HG03460 (cell line): Measurements from ENCODE around the gene AXIN1.
A peak's percentile ranks its signal among the peaks of the same experiment; 100 is the strongest.
"Not testable (repeated sequence)": the region's sequence is repeated elsewhere in the genome, so short reads cannot be mapped to it uniquely, and the experiment has no call there.

Source experiments
- ATAC-seq: cut with Tn5 transposase; IDR thresholded peaks from one replicate; pipeline ENCODE4 v1.9.1; 2021; ENCODE audit not compliant: unreplicated experiment

AXIN1 gene, protein sequence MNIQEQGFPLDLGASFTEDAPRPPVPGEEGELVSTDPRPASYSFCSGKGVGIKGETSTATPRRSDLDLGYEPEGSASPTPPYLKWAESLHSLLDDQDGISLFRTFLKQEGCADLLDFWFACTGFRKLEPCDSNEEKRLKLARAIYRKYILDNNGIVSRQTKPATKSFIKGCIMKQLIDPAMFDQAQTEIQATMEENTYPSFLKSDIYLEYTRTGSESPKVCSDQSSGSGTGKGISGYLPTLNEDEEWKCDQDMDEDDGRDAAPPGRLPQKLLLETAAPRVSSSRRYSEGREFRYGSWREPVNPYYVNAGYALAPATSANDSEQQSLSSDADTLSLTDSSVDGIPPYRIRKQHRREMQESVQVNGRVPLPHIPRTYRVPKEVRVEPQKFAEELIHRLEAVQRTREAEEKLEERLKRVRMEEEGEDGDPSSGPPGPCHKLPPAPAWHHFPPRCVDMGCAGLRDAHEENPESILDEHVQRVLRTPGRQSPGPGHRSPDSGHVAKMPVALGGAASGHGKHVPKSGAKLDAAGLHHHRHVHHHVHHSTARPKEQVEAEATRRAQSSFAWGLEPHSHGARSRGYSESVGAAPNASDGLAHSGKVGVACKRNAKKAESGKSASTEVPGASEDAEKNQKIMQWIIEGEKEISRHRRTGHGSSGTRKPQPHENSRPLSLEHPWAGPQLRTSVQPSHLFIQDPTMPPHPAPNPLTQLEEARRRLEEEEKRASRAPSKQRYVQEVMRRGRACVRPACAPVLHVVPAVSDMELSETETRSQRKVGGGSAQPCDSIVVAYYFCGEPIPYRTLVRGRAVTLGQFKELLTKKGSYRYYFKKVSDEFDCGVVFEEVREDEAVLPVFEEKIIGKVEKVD

DNA sequence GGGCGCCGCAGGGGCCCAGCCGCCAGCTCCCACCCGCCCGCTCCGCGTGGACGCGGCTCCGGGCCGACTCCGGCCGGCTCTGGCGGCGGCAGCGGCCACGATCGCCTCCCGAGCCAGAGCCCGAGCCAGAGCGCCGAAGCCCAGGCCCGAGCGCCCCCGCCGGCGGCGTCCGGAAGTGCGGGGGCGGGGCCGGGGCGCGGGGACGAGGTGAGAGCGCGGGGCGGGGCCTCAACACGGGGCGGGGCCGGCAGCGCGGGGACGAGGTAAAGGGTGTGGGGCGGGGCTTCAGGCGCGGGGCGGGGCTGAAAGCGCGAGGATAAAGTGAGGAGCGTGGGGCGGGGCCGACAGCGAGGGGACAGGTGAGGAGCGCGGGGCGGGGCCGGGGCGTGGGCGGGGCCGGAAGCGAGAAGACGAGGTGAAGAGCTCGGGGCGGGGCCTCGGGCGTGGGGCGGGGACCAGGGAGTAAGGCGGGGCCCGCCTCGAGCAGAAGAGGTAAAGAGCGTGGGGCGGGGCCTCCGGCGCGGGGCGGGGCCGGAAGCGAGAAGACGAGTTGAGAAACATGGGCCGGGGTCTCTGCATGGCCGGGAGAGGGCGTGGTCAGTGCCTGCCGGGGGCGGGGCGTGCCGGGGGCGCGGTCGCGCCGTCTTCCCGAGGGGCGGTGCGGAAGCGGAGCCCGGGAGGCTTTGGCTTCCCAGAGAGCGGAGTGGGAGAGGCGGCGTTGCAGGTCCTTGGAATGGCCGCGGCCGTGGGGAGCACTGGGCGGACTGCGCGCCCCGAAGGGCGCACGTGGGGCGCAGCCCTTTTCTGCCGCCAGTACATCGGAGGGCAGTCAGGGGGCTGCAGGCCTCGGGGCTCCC is at the start of gene AXIN1:
TSS of gene AXIN1 (minus strand) at position 177 of the 857 bp plus-strand sequence. CDS start 5,698 bp downstream, outside the sequence.
- peak; percentile 57 for ATAC-seq

GRCh38 chr16:401468-402348 is 49.2 kb upstream of the AXIN1 start, which contains the start of gene DECR2:
Gene DECR2, plus strand, starts transcription at chr16:401885. Its CDS starts 79 bp downstream, at chr16:401964.
- ATAC-seq, result peak; percentile 51

DNA sequence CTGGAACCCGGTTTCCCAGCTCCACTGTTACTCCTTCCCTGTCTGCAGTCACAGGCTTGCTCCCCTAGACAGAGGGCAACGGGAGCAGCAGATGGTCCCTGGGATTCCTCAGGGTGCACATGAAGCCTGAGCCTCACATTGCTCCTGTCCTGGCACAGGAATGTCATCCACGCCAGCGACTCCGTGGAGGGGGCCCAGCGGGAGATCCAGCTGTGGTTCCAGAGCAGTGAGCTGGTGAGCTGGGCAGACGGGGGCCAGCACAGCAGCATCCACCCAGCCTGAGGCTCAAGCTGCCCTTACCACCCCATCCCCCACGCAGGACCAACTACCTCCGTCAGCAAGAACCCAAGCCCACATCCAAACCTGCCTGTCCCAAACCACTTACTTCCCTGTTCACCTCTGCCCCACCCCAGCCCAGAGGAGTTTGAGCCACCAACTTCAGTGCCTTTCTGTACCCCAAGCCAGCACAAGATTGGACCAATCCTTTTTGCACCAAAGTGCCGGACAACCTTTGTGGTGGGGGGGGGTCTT is 47.6 kb upstream of the AXIN1 start:
- no peak for ATAC-seq

DNA sequence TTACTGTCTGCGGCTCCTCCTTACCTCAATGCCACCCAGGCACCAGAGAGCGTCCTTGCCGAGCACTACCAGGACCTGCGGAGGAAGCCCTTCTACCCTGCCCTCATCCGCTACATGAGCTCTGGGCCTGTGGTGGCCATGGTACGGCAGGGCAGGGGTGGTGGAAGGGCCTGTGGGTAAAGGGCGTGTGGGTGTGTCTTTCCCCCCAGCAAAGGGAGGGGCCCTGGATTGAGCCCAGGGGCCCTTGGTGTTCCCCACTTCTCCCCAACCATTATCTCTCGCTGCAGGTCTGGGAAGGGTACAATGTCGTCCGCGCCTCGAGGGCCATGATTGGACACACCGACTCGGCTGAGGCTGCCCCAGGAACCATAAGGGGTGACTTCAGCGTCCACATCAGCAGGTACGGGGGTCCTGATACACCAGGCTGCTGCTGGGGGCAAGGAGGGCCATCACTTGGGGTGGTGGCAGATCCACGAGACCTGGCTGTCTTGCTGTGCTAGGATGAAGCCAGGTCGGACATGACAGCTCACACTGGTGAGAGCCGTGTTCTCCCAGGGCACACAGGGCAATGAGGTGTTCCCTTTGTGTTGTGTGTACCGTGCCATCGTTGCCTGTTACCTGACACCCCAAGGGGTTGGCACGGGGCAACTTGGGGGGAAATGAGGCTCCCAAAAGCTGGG is 47.0 kb upstream of the AXIN1 start:
- ATAC-seq, result no peak

DNA sequence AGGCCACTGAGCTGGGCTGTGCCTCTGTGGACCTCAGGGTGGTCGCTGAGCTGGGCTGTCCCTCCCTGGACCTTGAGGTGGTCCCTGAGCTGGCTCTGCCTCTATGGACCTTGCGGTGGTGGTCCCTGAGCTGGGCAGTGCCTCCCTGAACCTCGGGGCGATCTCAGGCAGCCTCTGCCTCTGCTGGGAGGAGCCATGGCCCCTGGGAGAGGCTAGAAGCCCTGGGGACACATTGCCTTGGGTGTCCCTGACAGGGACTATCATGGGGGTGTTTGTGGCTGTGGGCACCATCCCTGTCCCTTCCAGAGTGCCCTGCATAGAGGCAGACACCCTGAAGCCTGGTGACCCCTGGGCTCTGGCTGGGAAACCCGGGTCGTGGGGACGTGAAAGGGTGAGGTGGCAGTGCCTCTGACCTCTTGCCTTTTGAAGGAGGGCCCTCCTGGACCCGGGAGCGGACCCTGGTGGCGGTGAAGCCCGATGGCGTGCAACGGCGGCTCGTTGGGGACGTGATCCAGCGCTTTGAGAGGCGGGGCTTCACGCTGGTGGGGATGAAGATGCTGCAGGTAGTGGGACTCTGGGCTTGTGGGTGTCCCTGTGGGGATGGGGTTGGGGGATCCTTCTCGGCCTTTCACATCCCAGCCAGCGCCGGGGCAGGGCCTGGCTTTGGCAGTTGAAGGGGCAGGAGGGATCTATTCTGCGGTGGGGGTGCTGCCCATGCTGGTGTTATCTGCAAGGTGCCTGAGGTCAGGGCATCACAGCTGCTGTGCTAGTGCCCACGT is 46.2 kb upstream of the AXIN1 start:
- no peak for ATAC-seq

DNA sequence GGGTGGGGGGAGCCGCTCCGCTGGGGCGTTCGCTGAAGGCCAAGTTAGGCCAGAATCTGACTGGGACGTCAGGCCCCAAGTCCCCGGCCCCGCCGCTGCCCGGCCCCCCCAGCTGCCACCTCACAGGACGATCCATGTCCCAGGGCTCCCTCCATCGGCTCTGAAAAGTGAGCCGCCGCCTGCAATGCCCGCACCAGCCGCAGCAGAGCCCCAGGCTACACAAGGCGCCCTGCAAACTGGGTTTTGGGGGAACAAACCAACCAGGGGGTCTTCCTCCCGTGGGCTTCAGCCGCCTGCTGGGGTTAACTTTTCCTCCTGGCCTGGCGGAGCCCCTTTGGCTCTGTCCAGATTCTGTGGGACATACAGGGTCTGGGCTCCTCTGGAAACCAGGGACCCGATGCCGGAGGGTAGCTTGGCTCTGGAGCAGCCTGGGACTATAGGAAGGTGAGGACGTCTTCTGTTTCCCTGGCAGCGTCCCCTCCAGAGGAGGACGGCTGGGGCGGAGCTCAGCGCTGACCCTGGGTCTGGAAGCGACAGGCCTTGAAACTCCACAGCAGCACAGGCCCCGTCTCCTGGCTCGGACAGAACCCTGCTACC is 45.3 kb upstream of the AXIN1 start:
- no peak for ATAC-seq

GRCh38 chr16:397135-397661 is 44.7 kb upstream of the AXIN1 start, which contains the start of gene NME4:
Gene NME4, plus strand, starts transcription at chr16:397199. Its CDS starts 24 bp downstream, at chr16:397223.
- ATAC-seq, result no peak

DNA sequence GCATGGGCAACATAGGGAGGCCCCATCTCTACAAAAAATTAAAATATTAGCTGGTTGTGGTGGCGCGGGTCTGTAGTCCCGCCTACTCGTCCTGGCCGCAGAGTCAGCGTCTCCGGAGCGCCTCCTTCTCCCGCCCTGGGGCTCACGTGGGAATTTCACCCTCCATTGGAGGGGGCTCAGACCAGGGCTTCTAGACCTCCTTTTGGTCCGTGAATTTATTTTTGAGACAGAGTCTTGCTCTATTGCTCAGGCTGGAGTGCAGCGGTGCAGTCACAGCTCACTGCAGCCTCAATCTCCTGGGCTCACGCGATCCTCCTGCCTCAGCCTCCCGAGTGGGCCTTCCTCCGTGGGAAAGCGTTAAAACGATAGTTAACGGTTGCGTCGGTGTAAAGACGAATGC is 44.1 kb upstream of the AXIN1 start:
- no peak for ATAC-seq

DNA sequence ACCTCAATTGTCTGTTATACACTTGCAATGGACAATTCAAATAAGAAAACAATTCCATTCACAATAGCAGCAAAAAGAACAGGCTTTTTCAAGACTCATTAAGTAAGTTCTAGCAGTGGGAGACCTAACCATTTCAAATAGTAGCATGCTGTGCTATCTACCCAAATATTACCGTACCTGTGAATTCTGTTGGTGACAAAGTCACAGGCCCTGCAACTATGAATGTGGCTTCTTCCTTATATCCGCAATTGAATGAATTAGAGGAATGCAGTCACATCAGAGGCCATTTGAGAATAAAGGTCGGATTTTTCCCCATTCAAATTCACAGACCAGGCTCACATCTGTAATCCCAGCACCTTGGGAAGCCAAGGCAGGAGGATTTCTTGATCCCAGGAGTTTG is 43.7 kb upstream of the AXIN1 start:
- no peak for ATAC-seq

DNA sequence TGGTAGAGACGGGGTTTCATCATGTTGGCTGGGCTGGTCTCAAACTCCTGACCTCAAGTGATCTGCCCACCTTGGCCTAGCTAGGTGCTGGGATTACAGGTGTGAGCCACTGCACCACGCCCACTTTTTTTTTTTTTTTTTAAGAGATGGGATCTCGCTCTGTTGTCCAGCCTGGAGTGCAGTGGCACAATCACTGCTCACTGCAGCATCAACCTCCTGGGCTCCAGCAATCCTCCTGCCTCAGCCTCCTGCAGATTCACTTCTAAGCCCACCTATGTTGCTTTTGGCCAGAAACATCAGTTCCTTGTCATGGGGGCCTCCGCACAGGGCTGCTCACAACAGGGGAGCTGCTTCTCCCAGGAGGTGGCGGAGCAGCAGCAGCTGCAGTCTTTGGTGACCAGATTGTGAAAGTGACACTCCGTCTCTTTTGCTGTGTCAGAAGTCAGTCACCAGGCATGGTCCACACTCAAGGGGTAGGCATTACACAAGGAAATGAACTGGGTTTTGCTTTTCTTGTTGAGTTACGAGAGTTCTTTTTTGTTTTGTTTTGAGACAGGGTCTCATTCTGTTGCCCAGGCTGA is 40.0 kb upstream of the AXIN1 start:
- ATAC-seq, result no peak

DNA sequence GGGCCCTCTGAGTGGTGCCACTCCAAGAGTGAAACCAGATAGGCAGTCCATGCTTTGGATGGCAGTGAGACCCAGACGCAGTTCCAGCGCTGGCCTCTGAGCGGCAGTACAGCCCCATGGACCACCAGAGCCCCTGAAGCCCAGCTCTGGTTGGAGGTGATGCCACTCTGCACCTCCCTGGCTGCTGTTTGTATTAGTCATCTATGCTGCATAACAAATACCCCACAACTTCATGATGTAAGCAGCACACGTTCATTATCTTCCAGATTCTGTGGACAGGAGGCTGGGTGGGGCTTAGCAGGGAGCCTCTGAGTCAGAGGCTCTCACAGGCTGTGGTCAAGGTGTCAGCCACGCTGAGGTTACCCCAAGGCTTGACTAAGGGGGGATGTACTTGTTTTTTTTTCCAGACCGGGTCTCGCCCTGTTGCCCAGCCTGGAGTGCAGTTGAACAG is 39.4 kb upstream of the AXIN1 start:
- no peak for ATAC-seq

DNA sequence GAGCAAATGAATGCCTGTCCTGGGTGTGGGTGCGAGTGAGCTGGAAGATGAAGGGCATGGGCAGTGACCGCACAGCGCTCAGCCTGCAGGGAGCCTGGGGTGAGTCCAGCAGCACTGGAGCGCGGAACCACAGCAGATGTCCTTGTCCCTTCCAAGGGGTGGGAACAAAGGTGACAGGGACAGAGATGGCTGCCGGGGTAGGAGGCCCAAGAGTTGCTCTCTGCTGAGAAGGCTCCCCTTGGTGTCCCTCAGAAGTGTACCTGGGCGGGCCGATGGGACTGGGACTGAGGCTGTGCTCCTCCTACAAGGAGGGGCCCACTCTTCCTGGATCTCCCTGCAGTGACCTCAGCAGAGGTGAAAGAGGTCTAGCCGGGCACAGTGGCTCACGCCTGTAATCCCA is 36.8 kb upstream of the AXIN1 start:
- no peak for ATAC-seq

DNA sequence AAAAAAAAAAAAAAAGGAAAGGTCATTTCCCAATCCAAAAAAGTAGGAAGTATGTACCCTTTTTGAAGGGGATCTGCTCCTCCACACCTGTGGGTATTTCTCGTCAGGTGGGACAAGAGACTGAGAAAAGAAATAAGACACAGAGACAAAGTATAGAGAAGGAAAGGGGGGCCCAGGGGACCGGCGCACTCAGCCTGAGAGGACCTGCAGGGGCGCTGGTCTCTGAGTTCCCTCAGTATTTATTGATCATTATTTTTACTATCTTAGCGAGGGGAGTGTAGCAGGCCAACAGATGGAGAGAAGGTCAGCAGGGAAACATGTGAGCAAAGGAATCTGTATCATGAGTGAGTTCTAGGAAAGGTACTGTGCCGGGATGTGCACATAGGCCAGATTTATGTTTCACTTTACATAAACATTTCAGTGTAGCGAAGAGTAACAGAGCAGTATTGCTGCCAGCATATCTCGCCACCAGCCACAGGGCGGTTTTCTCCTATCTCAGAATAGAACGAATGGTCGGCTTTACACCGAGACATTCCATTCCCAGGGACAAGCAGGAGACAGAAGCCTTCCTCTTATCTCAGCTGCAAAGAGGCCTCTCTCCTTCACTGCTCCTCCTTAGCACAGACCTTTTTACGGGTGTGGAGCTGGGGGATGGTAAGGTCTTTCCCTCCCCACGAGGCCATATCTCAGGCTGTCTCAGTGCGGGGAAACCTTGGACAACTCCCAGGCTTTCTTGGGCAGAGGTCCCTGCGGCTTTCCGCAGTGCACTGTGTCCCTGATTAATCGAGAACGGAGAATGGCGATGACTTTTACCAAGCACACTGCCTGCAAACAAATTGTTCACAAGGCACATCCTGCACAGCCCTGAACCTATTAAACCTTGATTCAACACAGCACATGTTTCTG is 35.5 kb upstream of the AXIN1 start:
- ATAC-seq, result not testable (repeated sequence)

DNA sequence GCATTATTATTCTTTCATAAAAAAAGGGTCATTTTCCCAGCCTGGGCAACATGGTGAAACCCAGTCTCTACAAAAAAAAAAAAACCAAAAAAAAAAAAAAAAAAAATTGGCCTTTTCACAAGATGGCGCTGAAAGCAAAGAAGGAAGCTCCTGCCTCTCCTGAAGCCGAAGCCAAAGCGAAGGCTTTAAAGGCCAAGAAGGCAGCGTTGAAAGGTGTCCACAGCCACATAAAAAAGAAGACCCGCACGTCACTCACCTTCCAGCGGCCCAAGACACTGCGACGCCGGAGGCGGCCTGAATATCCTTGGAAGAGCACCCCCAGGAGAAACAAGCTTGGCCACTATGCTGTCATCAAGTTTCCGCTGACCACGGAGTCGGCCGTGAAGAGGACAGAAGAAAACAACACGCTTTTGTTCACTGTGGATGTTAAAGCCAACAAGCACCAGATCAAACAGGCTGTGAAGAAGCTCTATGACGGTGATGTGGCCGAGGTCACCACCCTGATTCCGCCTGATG is 34.2 kb upstream of the AXIN1 start:
- ATAC-seq, result no peak

GRCh38 chr16:383326-384051 is 31.0 kb upstream of the AXIN1 start:
- no peak for ATAC-seq
